ENCODE results near the gene ALDH7A1.

ALDH7A1 gene

DNA sequence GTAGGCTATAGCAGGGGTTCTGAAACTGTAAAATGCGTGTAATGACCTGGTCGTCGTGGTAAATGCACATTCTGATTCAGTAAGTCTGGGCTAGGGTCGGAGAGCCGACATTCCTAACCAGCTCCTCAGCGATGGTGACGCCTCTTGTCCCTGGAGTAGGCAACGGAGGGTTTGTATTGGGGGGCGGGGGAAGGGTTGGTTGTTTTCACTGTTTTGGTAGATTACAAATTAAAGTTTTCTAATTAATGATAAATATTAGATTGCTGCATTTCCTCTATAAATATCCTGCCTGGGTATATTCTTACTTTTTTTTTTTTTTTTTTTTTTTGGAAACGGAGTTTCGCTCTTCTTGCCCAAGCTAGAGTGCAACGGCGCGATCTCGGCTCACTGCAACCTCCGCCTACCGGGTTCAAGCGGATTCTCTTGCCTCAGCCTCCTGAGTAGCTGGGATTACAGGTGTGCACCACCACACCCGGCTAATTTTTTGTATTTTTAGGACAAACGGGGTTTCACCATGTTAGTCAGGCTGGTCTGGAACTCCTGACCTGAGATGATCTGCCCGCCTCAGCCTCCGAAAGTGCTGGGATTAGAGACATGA lies 566 bp upstream of the ALDH7A1 start:
- peaks cover 8% of the 10 kb centered on the region for H3K9me3 ChIP-seq (ENCODE audit: insufficient read depth, low read length, severe bottlenecking)
- no peak overlapping the region for H3K4me3 ChIP-seq (ENCODE audit: low read depth in 1 of 2, low read length in 2 of 2)
- H3K79me2 ChIP-seq (ENCODE audit: insufficient read depth, low read length), result 0 out of 2 replicates have a peak, but pooled peaks cover 1% of the 10 kb centered on the region
- no peak overlapping the region for H2AFZ ChIP-seq (ENCODE audit: low read depth, low read length)
- TF ChIP-seq EZH2 (IDR thresholded peaks at IDR 0.05; ENCODE audit: borderline replicate concordance, low read depth, low read length, severe bottlenecking), result no peak
- TF ChIP-seq CTCF (IDR thresholded peaks at IDR 0.05; ENCODE audit: borderline replicate concordance, extremely low read depth, low read length, poor library complexity, severe bottlenecking), result no peak
- DNase-seq, result no peak
- H3K27ac ChIP-seq (ENCODE audit: low read length), result no peak overlapping the region
- peaks cover 4% of the 10 kb centered on the region for H3K4me1 ChIP-seq (ENCODE audit: insufficient read depth, low read length)
- H4K20me1 ChIP-seq (ENCODE audit: insufficient read depth, low read length), result no peaks in the 10 kb centered on the region
- ATAC-seq (ENCODE audit: insufficient read depth, low read depth), result no peak
- no peak overlapping the region for H3K4me2 ChIP-seq (ENCODE audit: insufficient read depth, low read length)
- H3K9ac ChIP-seq (ENCODE audit: low read depth, low read length), result no peak overlapping the region
- peaks cover 4% of the 10 kb centered on the region; the same call in 1 of the 2 replicates for H3K36me3 ChIP-seq (ENCODE audit: insufficient read depth, low read length)
- H3K27me3 ChIP-seq (ENCODE audit: insufficient read depth, low read length, poor library complexity), result no peaks in the 10 kb centered on the region

- Histone ChIP-seq H3K36me3 (ENCODE audit: insufficient read depth, low read length) (no peaks in the 10 kb centered on the region), H3K4me2 (ENCODE audit: insufficient read depth, low read length) (no peak overlapping the region), H3K9ac (ENCODE audit: low read depth, low read length) (no peak overlapping the region), H3K27me3 (ENCODE audit: insufficient read depth, low read length, poor library complexity) (peaks cover under 1% of the 10 kb centered on the region), H3K4me3 (ENCODE audit: low read depth in 1 of 2, low read length in 2 of 2) (no peak overlapping the region), H3K79me2 (ENCODE audit: insufficient read depth, low read length) (no peaks in the 10 kb centered on the region), H3K27ac (ENCODE audit: low read length) (no peak overlapping the region), H2AFZ (ENCODE audit: low read depth, low read length) (no peak overlapping the region), H3K9me3 (ENCODE audit: insufficient read depth, low read length, severe bottlenecking) (no peaks in the 10 kb centered on the region), H4K20me1 (ENCODE audit: insufficient read depth, low read length) (no peaks in the 10 kb centered on the region), H3K4me1 (ENCODE audit: insufficient read depth, low read length) (no peaks in the 10 kb centered on the region)
- DNase-seq, result no peak
- ATAC-seq (ENCODE audit: insufficient read depth, low read depth), result no peak
- TF ChIP-seq CTCF (IDR thresholded peaks at IDR 0.05; ENCODE audit: borderline replicate concordance, extremely low read depth, low read length, poor library complexity, severe bottlenecking) (no peak), EZH2 (IDR thresholded peaks at IDR 0.05; ENCODE audit: borderline replicate concordance, low read depth, low read length, severe bottlenecking) (no peak)
These were observed 3.5 kb downstream of the ALDH7A1 start for GRCh38 chr5:126591549-126591948.

GRCh38 chr5:126589536-126590297 lies 5.3 kb downstream of the ALDH7A1 start:
- no peak for TF ChIP-seq CTCF (IDR thresholded peaks at IDR 0.05; ENCODE audit: borderline replicate concordance, extremely low read depth, low read length, poor library complexity, severe bottlenecking)
- TF ChIP-seq EZH2 (IDR thresholded peaks at IDR 0.05; ENCODE audit: borderline replicate concordance, low read depth, low read length, severe bottlenecking), result no peak
- DNase-seq, result no peak
- Histone ChIP-seq H3K4me1 (ENCODE audit: insufficient read depth, low read length) (no peaks in the 10 kb centered on the region), H3K9me3 (ENCODE audit: insufficient read depth, low read length, severe bottlenecking) (no peaks in the 10 kb centered on the region), H3K4me2 (ENCODE audit: insufficient read depth, low read length) (no peak overlapping the region), H3K9ac (ENCODE audit: low read depth, low read length) (no peak overlapping the region), H3K27me3 (ENCODE audit: insufficient read depth, low read length, poor library complexity) (peaks cover 3% of the 10 kb centered on the region), H4K20me1 (ENCODE audit: insufficient read depth, low read length) (no peaks in the 10 kb centered on the region), H2AFZ (ENCODE audit: low read depth, low read length) (no peak overlapping the region), H3K27ac (ENCODE audit: low read length) (no peak overlapping the region), H3K4me3 (ENCODE audit: low read depth in 1 of 2, low read length in 2 of 2) (no peak overlapping the region), H3K36me3 (ENCODE audit: insufficient read depth, low read length) (no peaks in the 10 kb centered on the region), H3K79me2 (ENCODE audit: insufficient read depth, low read length) (no peaks in the 10 kb centered on the region)
- ATAC-seq (ENCODE audit: insufficient read depth, low read depth), result no peak

Data from DND-41 (cell line).